H1 (cell line): ENCODE data around the gene TMEM245. TPM values are rescaled to one million over a fixed set of nuclear protein-coding genes. Genes with fewer than 3 reads are reported as not detected.

Experiments
- E2F6 ChIP-seq: IDR thresholded peaks from 2 replicates; pipeline ENCODE4 v1.6.1; 2012; ENCODE audit warnings: inconsistent platforms
- JUND ChIP-seq: IDR thresholded peaks from 2 replicates; pipeline ENCODE4 v1.6.1; 2011; ENCODE audit warnings: mild to moderate bottlenecking, improper control_type of control experiment, low read length
- RAD21 ChIP-seq, 2 experiments: IDR thresholded peaks in 1 of 2; conservative IDR thresholded peaks in 1 of 2; 2 replicates each; pipeline ENCODE4 v1.6.1; 2011; ENCODE audit warnings: low read depth in 2 of 2, low read length in 2 of 2, improper control_type of control experiment in 1 of 2, inconsistent platforms in 1 of 2, mild to moderate bottlenecking in 1 of 2, moderate library complexity in 1 of 2
- RFX5 ChIP-seq: IDR thresholded peaks from 2 replicates; pipeline ENCODE4 v1.6.1; 2011; ENCODE audit warnings: low read depth, low read length, improper control_type of control experiment, borderline replicate concordance
- SAP30 ChIP-seq: fragments of 300-600 bp; sonication (generic); IDR thresholded peaks from 2 replicates; pipeline ENCODE4 v1.7.1; 2012; ENCODE audit warnings: low read length, moderate library complexity, mild to moderate bottlenecking, inconsistent platforms; ENCODE audit not compliant: insufficient read depth, insufficient replicate concordance
- TAF1 ChIP-seq: IDR thresholded peaks from 2 replicates; pipeline ENCODE4 v1.6.1; 2011; ENCODE audit warnings: mild to moderate bottlenecking, low read depth, low read length
- TCF12 ChIP-seq: IDR thresholded peaks from 2 replicates; pipeline ENCODE4 v1.6.1; 2011; ENCODE audit warnings: low read depth, mild to moderate bottlenecking, low read length
- polyA plus RNA-seq, 7 experiments: library from polyadenylated mRNA; depleted of rRNA in 3 of 7; stranded (reverse) in 5 of 7; unstranded in 2 of 7; fragments of >200 nt in 5 of 7; fragments of 200-250 nt in 2 of 7; gene quantifications; 1 replicate in 5 of 7; 2 replicates in 1 of 7; 4 replicates in 1 of 7; pipeline versions ENCODE4 v1.2.1 to v1.2.3, GENCODE V29; 2011 to 2013; ENCODE audit warnings: missing spikeins in 2 of 7, mixed read lengths in 2 of 7
- total RNA-seq: library from RNA; stranded (reverse); fragmentation: NEBNext Ultra II Directional; extraction: Animal tissue kit (Norgen Biotek cat#: 25700); gene quantifications from 2 replicates; pipeline ENCODE4 v1.2.1, GENCODE V29; 2021

TMEM245 gene
- total and polyA plus RNA-seq, 2 of the 8 experiments (the other 6 are each of a cell fraction or from before 2014, with no cell fraction given) = 44.3 to 45.8 TPM

DNA sequence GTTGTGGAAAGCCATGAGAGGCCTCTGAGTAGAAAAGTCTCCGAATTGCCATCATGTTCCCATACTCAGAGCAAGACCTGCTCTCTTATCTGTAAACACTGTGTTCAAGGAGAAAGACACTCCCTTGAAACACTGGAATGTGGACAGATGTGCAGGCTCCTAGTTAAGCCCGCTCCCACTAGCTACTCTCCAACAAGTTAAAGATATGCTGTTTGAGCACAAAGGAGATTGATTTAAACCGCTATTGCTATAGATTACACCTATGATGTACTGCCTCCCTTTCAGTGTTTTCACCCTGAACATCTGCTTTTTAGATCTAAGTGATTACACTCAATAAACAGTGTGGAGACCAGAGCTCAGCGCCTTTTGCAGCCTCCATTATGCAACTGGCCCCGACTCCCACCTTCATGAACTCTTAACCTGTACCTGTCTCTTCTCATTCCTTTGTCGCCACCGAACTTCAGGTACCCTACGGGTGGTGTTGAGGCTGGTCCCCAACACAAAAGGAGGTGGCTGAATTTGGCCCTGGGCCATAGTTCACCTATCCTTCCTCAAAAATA is 47.5 kb downstream of the TMEM245 start (continued):
- TF ChIP-seq RAD21 (IDR thresholded peaks at IDR 0.05 in 1 of 2, conservative IDR thresholded peaks at IDR 0.05 in 1 of 2; ENCODE audit: low read depth in 2 of 2, low read length in 2 of 2) (no peak), RFX5 (no peak), SAP30 (no peak), TCF12 (no peak), TAF1 (no peak), E2F6 (no peak), JUND (no peak)
